GM18502 (cell line): ENCODE results near the gene PALM.

ENCODE experiments used
- ATAC-seq: cut with Tn5 transposase; IDR thresholded peaks from one replicate; pipeline ENCODE4 v1.9.1; 2021; ENCODE audit warnings: mild to moderate bottlenecking; ENCODE audit not compliant: unreplicated experiment, poor library complexity

PALM gene

DNA sequence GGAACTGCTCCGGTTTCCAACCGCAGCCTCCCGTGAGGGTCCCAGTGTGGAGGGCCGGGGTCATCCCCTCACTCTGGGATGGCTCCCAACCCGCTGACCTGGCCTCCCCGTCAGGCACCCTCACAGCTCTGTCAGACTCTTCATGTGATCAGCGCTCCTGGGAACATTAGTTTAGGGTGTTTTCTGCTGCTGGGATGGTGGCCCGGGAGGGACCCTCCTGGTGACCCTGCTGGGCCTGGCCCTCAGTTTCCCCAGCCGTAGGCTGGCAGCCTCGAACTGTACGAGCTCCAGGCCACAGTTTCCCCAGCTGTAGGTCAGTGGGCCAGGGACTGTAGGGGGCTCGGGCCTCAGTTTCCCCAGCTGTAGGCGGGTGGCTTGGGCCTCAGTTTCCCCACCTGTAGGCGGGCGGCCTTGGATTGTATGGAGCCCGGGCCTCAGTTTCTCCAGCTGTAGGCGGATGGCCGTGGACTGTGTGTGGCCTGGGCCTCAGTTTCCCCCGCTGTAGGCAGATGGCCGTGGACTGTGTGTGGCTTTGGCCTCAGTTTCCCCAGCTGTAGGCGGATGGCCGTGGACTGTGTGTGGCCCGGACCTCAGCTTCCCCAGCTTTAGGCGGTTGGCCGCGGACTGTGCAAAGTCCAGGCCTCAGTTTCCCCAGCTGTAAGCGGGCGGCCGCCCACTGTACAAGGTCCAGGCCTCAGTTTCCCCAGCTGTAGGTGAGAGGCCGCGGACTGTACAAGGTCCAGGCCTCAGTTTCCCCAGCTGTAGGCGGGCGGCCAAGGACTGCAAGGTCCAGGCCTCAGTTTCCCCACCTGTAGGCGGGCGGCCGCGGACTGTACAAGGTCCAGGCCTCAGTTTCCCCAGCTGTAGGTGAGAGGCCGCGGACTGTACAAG lies 87.2 kb downstream of the PALM start:
- ATAC-seq: no peak

DNA sequence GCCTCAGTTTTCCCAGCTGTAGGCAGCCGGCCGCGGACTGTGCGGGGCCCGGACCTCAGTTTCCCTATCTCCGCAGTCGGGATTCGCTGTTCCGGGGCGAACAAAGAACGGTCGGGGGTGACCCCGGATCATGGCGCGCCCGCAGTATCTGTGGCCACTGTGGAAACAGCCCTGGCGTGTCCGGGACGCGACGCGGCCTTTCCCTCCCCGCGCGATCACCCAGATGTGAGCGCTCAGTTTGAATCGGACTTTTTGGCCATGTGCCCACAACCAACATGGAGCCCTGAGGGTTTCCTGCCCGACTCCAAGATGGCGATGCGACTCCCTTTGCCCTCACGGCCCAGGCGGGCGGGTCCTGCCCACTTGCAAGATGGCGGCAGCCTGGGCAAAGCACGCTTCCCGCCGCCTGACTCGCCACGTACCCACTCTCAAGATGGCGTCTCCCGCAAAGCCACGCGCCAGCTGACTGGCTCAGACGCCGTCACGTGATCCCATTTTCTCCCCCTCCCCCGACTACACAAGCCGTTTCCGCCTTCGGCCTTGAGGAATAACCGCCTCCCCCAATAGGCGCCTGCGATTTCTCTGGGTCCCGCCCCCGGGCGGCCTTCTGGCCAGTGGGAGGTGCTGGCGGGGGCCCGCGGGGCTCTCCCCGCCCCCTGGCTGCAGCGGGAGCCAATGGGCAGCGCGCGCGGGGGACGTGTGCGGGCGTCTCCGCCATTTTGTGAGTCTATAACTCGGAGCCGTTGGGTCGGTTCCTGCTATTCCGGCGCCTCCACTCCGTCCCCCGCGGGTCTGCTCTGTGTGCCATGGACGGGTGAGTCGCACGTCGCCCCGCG lies 88.2 kb downstream of the PALM start, which contains the start of gene PTBP1:
PTBP1 (plus strand) TSS at position 761 of the 836 bp plus-strand sequence; CDS start at position 807, 46 bp downstream.
- peak; percentile 79 for ATAC-seq
